GM12878 (cell line): Measurements from ENCODE around the gene PTPN5. TPM values are rescaled to one million over a fixed set of nuclear protein-coding genes. Genes with fewer than 3 reads are reported as not detected.

Experiments
- ATAC-seq: fragments of 200-7000 bp; cut with Tn5 transposase; 3 replicates; pipeline ENCODE4 v1.9.1; 2020; ENCODE audit warnings: mild to moderate bottlenecking, moderate library complexity
- BruUV-seq: library from RNA; stranded (reverse); fragments of 400-500 nt; replicated peaks from 2 replicates; lab custom pipeline; 2021; lab: Mats Ljungman, UMichigan
- CTCF ChIA-PET: fragments of 300-600 bp; sonication (Branson Sonifier 250); formaldehyde crosslinking; extraction: SDS; loops from one replicate; lab custom pipeline; 2021; ENCODE audit warnings: inconsistent platforms; lab: Yijun Ruan, JAX
- POLR2A ChIA-PET: fragments of 350-600 bp; formaldehyde crosslinking; extraction: SDS; loops from one replicate; lab custom pipeline; 2021; ENCODE audit warnings: inconsistent platforms; lab: Charles Lee
- RAD21 ChIA-PET: fragments of 300-600 bp; sonication (Branson Sonifier 250); formaldehyde crosslinking; loops from one replicate; lab custom pipeline; 2023; ENCODE audit warnings: antibody characterized with exemption; ENCODE audit not compliant: unreplicated experiment; lab: Charles Lee
- SMC1A ChIA-PET: fragments of 300-600 bp; sonication (Branson Sonifier 250); formaldehyde crosslinking; loops from one replicate; lab custom pipeline; 2023; ENCODE audit not compliant: unreplicated experiment, uncharacterized antibody; lab: Charles Lee
- DNase-seq: peaks from one replicate; pipeline ENCODE4 v3.0.0-alpha.2; 2011; ENCODE audit warnings: low read depth, low spot score
- FAIRE-seq: peaks from 3 replicates; lab custom pipeline; 2011; peaks lifted over from hg19 to GRCh38; lab: Jason Lieb, UNC
- H2AFZ ChIP-seq: 2 replicates; pipeline ENCODE4 v1.6.0; 2011; ENCODE audit warnings: low read depth, low read length, control low read depth; ENCODE audit not compliant: control insufficient read depth
- H3K27ac ChIP-seq: 2 replicates; pipeline ENCODE4 v1.5.1; 2011; ENCODE audit warnings: control low read depth; ENCODE audit not compliant: control insufficient read depth, insufficient read depth
- H3K27me3 ChIP-seq, 2 experiments: replicated peaks in 1 of 2; 2 replicates each; pipeline versions ENCODE4 v1.6.0 to v1.6.1; 2011; ENCODE audit warnings: low read length in 1 of 2; ENCODE audit not compliant: control insufficient read depth in 2 of 2, insufficient read depth in 2 of 2
- H3K36me3 ChIP-seq, 2 experiments: 2 replicates each; pipeline ENCODE4 v1.5.1; 2011; ENCODE audit warnings: low read length in 1 of 2; ENCODE audit not compliant: control insufficient read depth in 2 of 2, insufficient read depth in 2 of 2
- H3K4me1 ChIP-seq: 2 replicates; pipeline ENCODE4 v1.6.1; 2011; ENCODE audit warnings: mild to moderate bottlenecking, low read length, moderate library complexity, mixed read lengths; ENCODE audit not compliant: control insufficient read depth, insufficient read depth
- H3K4me2 ChIP-seq: 2 replicates; pipeline ENCODE4 v1.6.0; 2011; ENCODE audit warnings: control low read depth; ENCODE audit not compliant: control insufficient read depth, insufficient read depth
- H3K4me3 ChIP-seq: fragments of 200-600 bp; sonication (generic); 2 replicates; pipeline ENCODE4 v1.5.1; 2016
- H3K79me2 ChIP-seq: 2 replicates; pipeline ENCODE4 v1.6.0; 2011; ENCODE audit warnings: low read length; ENCODE audit not compliant: control insufficient read depth, insufficient read depth
- H3K9ac ChIP-seq: 2 replicates; pipeline ENCODE4 v1.8.0; 2011; ENCODE audit warnings: low read length, control low read depth, mixed read lengths; ENCODE audit not compliant: control insufficient read depth, insufficient read depth
- H3K9me3 ChIP-seq: replicated peaks from 3 replicates; pipeline ENCODE4 v1.5.1; 2011; ENCODE audit warnings: mild to moderate bottlenecking, low read length; ENCODE audit not compliant: control insufficient read depth, insufficient read depth
- H4K20me1 ChIP-seq: 2 replicates; pipeline ENCODE4 v1.6.0; 2011; ENCODE audit not compliant: control insufficient read depth, insufficient read depth
- ASH2L ChIP-seq: fragments of 300-600, 200-600 bp; sonication (generic); IDR thresholded peaks from 2 replicates; pipeline ENCODE4 v1.6.1; 2017; ENCODE audit warnings: low read depth, mild to moderate bottlenecking, borderline replicate concordance
- EED ChIP-seq: sonication (generic); IDR thresholded peaks from 2 replicates; pipeline ENCODE4 v1.6.1; 2016; ENCODE audit warnings: antibody characterized with exemption, low read depth
- EGR1 ChIP-seq, 2 experiments: IDR thresholded peaks; 1 replicate in 1 of 2; 2 replicates in 1 of 2; pipeline ENCODE4 v1.6.1; 2011 to 2012; ENCODE audit warnings: low read depth in 2 of 2, low read length in 2 of 2, borderline replicate concordance in 1 of 2, mild to moderate bottlenecking in 1 of 2, moderate library complexity in 1 of 2
- EZH2 ChIP-seq: IDR thresholded peaks from 2 replicates; pipeline ENCODE4 v1.6.1; 2012; ENCODE audit warnings: low read depth, mild to moderate bottlenecking, control low read depth, inconsistent platforms, low read length, borderline replicate concordance; ENCODE audit not compliant: control insufficient read depth
- GABPA ChIP-seq: IDR thresholded peaks from 2 replicates; pipeline ENCODE4 v1.6.1; 2014; ENCODE audit warnings: antibody characterized with exemption, low read depth, mild to moderate bottlenecking, inconsistent platforms
- MYB ChIP-seq: fragments of 150-350 bp; IDR thresholded peaks from 2 replicates; pipeline ENCODE4 v1.6.1; 2014; ENCODE audit warnings: mild to moderate bottlenecking, low read depth, low read length, borderline replicate concordance
- NFYB ChIP-seq: IDR thresholded peaks from 2 replicates; pipeline ENCODE4 v1.6.1; 2011; ENCODE audit warnings: low read depth, mild to moderate bottlenecking, low read length, improper control_type of control experiment, moderate library complexity; ENCODE audit not compliant: insufficient read depth
- PAX8 ChIP-seq: fragments of 450-650 bp; IDR thresholded peaks from 2 replicates; pipeline ENCODE4 v1.6.1; 2017; ENCODE audit warnings: mild to moderate bottlenecking, moderate library complexity
- PML ChIP-seq: IDR thresholded peaks from 2 replicates; pipeline ENCODE4 v1.6.1; 2012; ENCODE audit warnings: low read length, inconsistent platforms
- POLR2AphosphoS5 ChIP-seq: IDR thresholded peaks from 2 replicates; pipeline ENCODE4 v1.6.1; 2011; ENCODE audit warnings: mild to moderate bottlenecking, low read length, inconsistent platforms
- SMARCA5 ChIP-seq: fragments of 450-650 bp; IDR thresholded peaks from 2 replicates; pipeline ENCODE4 v1.6.1; 2017; ENCODE audit warnings: mild to moderate bottlenecking
- SUZ12 ChIP-seq: fragments of 200-600 bp; sonication (generic); IDR thresholded peaks from one replicate; pipeline ENCODE4 v1.6.1; 2018; ENCODE audit warnings: antibody characterized with exemption, mild to moderate bottlenecking; ENCODE audit not compliant: unreplicated experiment
- WRNIP1 ChIP-seq: IDR thresholded peaks from 2 replicates; pipeline ENCODE4 v1.6.1; 2011; ENCODE audit warnings: low read depth, low read length, improper control_type of control experiment, borderline replicate concordance
- ZSCAN29 ChIP-seq: fragments of 450-650 bp; IDR thresholded peaks from 2 replicates; pipeline ENCODE4 v1.6.1; 2017; ENCODE audit warnings: mild to moderate bottlenecking, moderate library complexity
- WGBS: methylation state at CpG from one replicate; pipeline ENCODE4 v1.1.6; 2016; ENCODE audit warnings: low lambda C conversion rate; ENCODE audit not compliant: insufficient replicate concordance, insufficient coverage; ENCODE audit errors: missing lambda C conversion rate; 5-methylcytosine and 5-hydroxymethylcytosine counted together
- in situ Hi-C: fragments of 300-500 bp; cut with MboI; formaldehyde crosslinking; loops from 9 replicates; pipeline ENCODE4 v1.14.3; 2018; ENCODE audit warnings: mixed read lengths
- intact Hi-C: fragments of 100-400 bp; cut with micrococcal nuclease; formaldehyde crosslinking; loops from one replicate; pipeline ENCODE4 v1.14.2; 2022; ENCODE audit not compliant: unreplicated experiment
- polyA plus RNA-seq, 11 experiments: library from polyadenylated mRNA; depleted of rRNA in 4 of 11; unstranded in 6 of 11; stranded (reverse) in 5 of 11; fragments of >200 nt; fragmentation: Nextera tagmentation in 4 of 11; fragmentation: Illumina TruSeq in 1 of 11; extraction: Ambion mirVana in 4 of 11; extraction: Trizol in 1 of 11; gene quantifications; 1 replicate in 1 of 11; 2 replicates in 10 of 11; pipeline versions ENCODE4 v1.2.1 to v1.2.3, GENCODE V29; 2011 to 2016; ENCODE audit warnings: inconsistent platforms in 2 of 11, missing spikeins in 2 of 11, low read depth in 1 of 11
- total RNA-seq, 4 experiments: library from RNA; depleted of rRNA in 3 of 4; stranded (reverse); fragments of >200 nt in 3 of 4; fragmentation: Illumina TruSeq in 1 of 4; extraction: Trizol in 1 of 4; gene quantifications; 2 replicates each; pipeline versions ENCODE4 v1.2.1 to v1.2.3, GENCODE V29; 2013 to 2021

The PTPN5 gene
- total and polyA plus RNA-seq, 10 of the 15 experiments (the other 5 are each of a cell fraction or from before 2014, with no cell fraction given), result 0.04 to 0.06 (median 0.05) TPM; not detected in 7

DNA sequence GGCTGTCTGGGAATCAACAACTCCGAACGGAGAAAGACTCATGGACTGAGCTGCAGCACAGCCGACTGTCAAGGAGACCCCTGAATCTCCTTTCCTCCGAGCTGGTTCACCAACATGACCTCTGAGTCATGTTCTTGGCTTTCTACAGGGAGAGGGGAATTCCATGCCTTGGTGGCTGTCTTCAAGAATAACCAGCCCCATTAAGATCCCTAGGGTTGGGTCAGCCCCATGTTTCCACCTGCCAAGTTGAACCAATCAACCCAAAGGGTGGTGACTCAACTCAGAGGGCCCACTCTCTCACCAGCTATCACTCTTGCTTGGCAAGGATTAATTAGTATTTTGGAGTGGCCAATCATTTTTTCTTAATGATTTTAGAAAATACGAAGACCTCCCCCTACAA, 37.3 kb downstream of the PTPN5 start:
- H3K79me2 ChIP-seq, result no peaks in the 10 kb centered on the region
- H2AFZ ChIP-seq, result no peak overlapping the region
- FAIRE-seq, result no peak
- no peak overlapping the region for H3K4me3 ChIP-seq
- CTCF ChIA-PET, result interaction anchor here (1.4 to 24.2 kb wide), 4 partner anchors 10 to 639 kb away, joined by 3 to 494 read pairs (median 9); no protein-coding TSS in a partner anchor
- no TSS peak for BruUV-seq
- no peak for TF ChIP-seq PAX8
- TF ChIP-seq ZSCAN29, result no peak
- TF ChIP-seq SUZ12, result no peak
- no peak for TF ChIP-seq SMARCA5
- no peak for TF ChIP-seq EGR1 (IDR thresholded peaks at IDR 0.05; ENCODE audit: borderline replicate concordance in 1 of 2, low read depth in 2 of 2, low read length in 2 of 2)
- TF ChIP-seq, all 136 proteins: peak for 0
- H3K27me3 ChIP-seq, result no peaks in the 10 kb centered on the region; a peak in 2 of 4 replicates
- in situ Hi-C loops, result no loop called here
- intact Hi-C loops, result no loop called here
- DNase-seq (no peak), ATAC-seq (peak; percentile 31; the same call in 2 of the 3 replicates)
- ChIA-PET RAD21 (interaction anchor here (1.1 kb wide), 1 partner anchor 32 kb away, joined by 3 read pairs; no protein-coding TSS in a partner anchor), SMC1A (interaction anchor here (1.3 kb wide), 1 partner anchor 9 kb away, joined by 4 read pairs; no protein-coding TSS in a partner anchor), POLR2A (no interaction called here)
- H3K4me1 ChIP-seq, result no peaks in the 10 kb centered on the region
- H3K4me2 ChIP-seq, result no peak overlapping the region
- WGBS, result 14% methylated on average over 4 of the region's 5 CpGs
- no peaks in the 10 kb centered on the region for H4K20me1 ChIP-seq
- no peaks in the 10 kb centered on the region for H3K36me3 ChIP-seq
- no peak overlapping the region for H3K9ac ChIP-seq
- H3K9me3 ChIP-seq, result no peaks in the 10 kb centered on the region
- no peak overlapping the region for H3K27ac ChIP-seq

DNA sequence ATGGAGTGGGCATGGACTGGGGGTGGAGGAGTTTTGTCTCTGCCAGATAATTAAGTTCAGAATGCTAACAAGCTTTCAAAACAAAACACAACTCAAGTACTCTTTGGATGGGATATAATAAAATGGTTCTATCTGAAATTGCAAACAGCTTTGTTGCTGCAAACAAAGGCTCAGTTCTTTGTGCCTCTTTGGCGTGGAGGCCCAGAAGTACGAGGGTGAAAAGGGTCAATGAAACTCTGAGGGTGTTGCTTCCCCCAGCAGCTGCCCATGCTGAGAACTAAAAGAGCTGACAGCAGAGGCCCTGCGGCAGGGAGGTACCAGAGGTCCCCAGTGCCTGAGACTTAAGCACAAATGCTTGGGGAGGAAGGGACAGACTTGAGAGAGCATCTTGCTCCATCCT, 39.1 kb downstream of the PTPN5 start:
- CTCF ChIA-PET, result interaction anchor here (1.3 to 24.2 kb wide), 4 partner anchors 16 to 637 kb away, joined by 3 to 494 read pairs (median 10); no protein-coding TSS in a partner anchor

More for the DNA sequence above, 39.1 kb downstream of the PTPN5 start:
- H3K27me3 ChIP-seq, result no peaks in the 10 kb centered on the region; a peak in 2 of 4 replicates
- intact Hi-C loops (no loop called here), in situ Hi-C loops (no loop called here)
- no peak overlapping the region for H2AFZ ChIP-seq
- RAD21 ChIA-PET, result interaction anchor here (1.8 kb wide), 1 partner anchor 21 kb away, joined by 5 read pairs; no protein-coding TSS in a partner anchor
- no peak for FAIRE-seq
- H3K27ac ChIP-seq, result no peak overlapping the region
- TF ChIP-seq MYB (no peak), SUZ12 (no peak), NFYB (no peak), PML (no peak), EED (no peak), POLR2AphosphoS5 (no peak), ASH2L (no peak), WRNIP1 (no peak), GABPA (no peak), EZH2 (no peak)
- H4K20me1 ChIP-seq, result no peaks in the 10 kb centered on the region
- H3K9me3 ChIP-seq, result no peaks in the 10 kb centered on the region
- H3K4me1 ChIP-seq, result no peaks in the 10 kb centered on the region
- ATAC-seq, result no peak
- 4% methylated on average over 3 of the region's 3 CpGs for WGBS
- no TSS peak for BruUV-seq
- SMC1A ChIA-PET, result interaction anchor here (1.0 kb wide), 1 partner anchor 21 kb away, joined by 4 read pairs; no protein-coding TSS in a partner anchor
- no peak overlapping the region for H3K4me2 ChIP-seq
- no peak overlapping the region for H3K9ac ChIP-seq
- H3K79me2 ChIP-seq, result no peaks in the 10 kb centered on the region
- POLR2A ChIA-PET, result no interaction called here
- no peak overlapping the region for H3K4me3 ChIP-seq
- no peak for DNase-seq
- H3K36me3 ChIP-seq, result no peaks in the 10 kb centered on the region
